Hepatocyte (in vitro differentiated cells): Measurements from ENCODE around the gene RXRA. TPM values are rescaled to one million over a fixed set of nuclear protein-coding genes. Genes with fewer than 3 reads are reported as not detected.

Experiments
- DNase-seq: peaks from one replicate; pipeline ENCODE4 v3.0.0-alpha.2; 2016; ENCODE audit warnings: low spot score
- H2AFZ ChIP-seq: fragments of 200-600 bp; sonication (generic); 2 replicates; pipeline ENCODE4 v1.6.0; 2016; ENCODE audit warnings: antibody characterized with exemption, mild to moderate bottlenecking
- H3K27ac ChIP-seq: fragments of 200-600 bp; sonication (generic); 2 replicates; pipeline ENCODE4 v1.5.1; 2016; ENCODE audit warnings: mild to moderate bottlenecking
- H3K27me3 ChIP-seq: fragments of 200-600 bp; sonication (generic); 2 replicates; pipeline ENCODE4 v1.6.1; 2016
- H3K36me3 ChIP-seq: fragments of 200-600 bp; sonication (generic); replicated peaks from 2 replicates; pipeline ENCODE4 v1.5.1; 2016; ENCODE audit warnings: low read depth; ENCODE audit not compliant: insufficient read depth
- H3K4me1 ChIP-seq: fragments of 200-600 bp; sonication (generic); 2 replicates; pipeline ENCODE4 v1.5.1; 2016; ENCODE audit warnings: mild to moderate bottlenecking, moderate library complexity; ENCODE audit not compliant: insufficient read depth
- H3K4me2 ChIP-seq: fragments of 200-600 bp; sonication (generic); 2 replicates; pipeline ENCODE4 v1.6.0; 2016
- H3K4me3 ChIP-seq: fragments of 200-600 bp; sonication (generic); 2 replicates; pipeline ENCODE4 v1.5.1; 2016; ENCODE audit warnings: mild to moderate bottlenecking
- H3K79me2 ChIP-seq: fragments of 200-600 bp; sonication (generic); 2 replicates; pipeline ENCODE4 v1.6.0; 2017; ENCODE audit warnings: mild to moderate bottlenecking
- H3K9me2 ChIP-seq: fragments of 200-600 bp; sonication (generic); replicated peaks from 2 replicates; pipeline ENCODE4 v1.6.0; 2017; ENCODE audit warnings: mild to moderate bottlenecking; ENCODE audit not compliant: insufficient read depth
- H3K9me3 ChIP-seq: fragments of 200-600 bp; sonication (generic); 2 replicates; pipeline ENCODE4 v1.5.1; 2016; ENCODE audit warnings: low read depth, mild to moderate bottlenecking
- H4K20me1 ChIP-seq: fragments of 200-600 bp; sonication (generic); 2 replicates; pipeline ENCODE4 v1.6.0; 2016; ENCODE audit warnings: mild to moderate bottlenecking; ENCODE audit not compliant: insufficient read depth, poor library complexity, severe bottlenecking
- EZH2 ChIP-seq: fragments of 200-600 bp; sonication (generic); IDR thresholded peaks from 2 replicates; pipeline ENCODE4 v1.6.1; 2016; ENCODE audit warnings: antibody characterized with exemption, mild to moderate bottlenecking, borderline replicate concordance
- EZH2phosphoT487 ChIP-seq: fragments of 200-600 bp; sonication (generic); IDR thresholded peaks from one replicate; pipeline ENCODE4 v1.6.1; 2018; ENCODE audit warnings: antibody characterized with exemption, mild to moderate bottlenecking, low read depth, moderate library complexity; ENCODE audit not compliant: unreplicated experiment, severe bottlenecking
- WGBS: methylation state at CpG from one replicate; pipeline ENCODE4 v1.1.6; 2016; ENCODE audit warnings: low lambda C conversion rate; ENCODE audit errors: missing lambda C conversion rate; 5-methylcytosine and 5-hydroxymethylcytosine counted together
- polyA plus RNA-seq: library from polyadenylated mRNA; unstranded; fragments of >200 nt; fragmentation: Nextera tagmentation; extraction: Ambion mirVana; gene quantifications from 2 replicates; pipeline ENCODE4 v1.2.1, GENCODE V29; 2016
- total RNA-seq: library from RNA; depleted of rRNA; stranded (reverse); fragments of >200 nt; gene quantifications from 2 replicates; pipeline ENCODE4 v1.2.3, GENCODE V29; 2014
- TF ChIP-seq, protein P1 (sequence below): fragments of 200-600 bp; sonication (generic); IDR thresholded peaks from 2 replicates; pipeline ENCODE4 v1.5.1; 2016; ENCODE audit warnings: antibody characterized with exemption, mild to moderate bottlenecking; ENCODE audit not compliant: poor library complexity

Gene RXRA
- total and polyA plus RNA-seq, 2 experiments from 2014 or later, result 35.9 to 41.6 TPM

DNA sequence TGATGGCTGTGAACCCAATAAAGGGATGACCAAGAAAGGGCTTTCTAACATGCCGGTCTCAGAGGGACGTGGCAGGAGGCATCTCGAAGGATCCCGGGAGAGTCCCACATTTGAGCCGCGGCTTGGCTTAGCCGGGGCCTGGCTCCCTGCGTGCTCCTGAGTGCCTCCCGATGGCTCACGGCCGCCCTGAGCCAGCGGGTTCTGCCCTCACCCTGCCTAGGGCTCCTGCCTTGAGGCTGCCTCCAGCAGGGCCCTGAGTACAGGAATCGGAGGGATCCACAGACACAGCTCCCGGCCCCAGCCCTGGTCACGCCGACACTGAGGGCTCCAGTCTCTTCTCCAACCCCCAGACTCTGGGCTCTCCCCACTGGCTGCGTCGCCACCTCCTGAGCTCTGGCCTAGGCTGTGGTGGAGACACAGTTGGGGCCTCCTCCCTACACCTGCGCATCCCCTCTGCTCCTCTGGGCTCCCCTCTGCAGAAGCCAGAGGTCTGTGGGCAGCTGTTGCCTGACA, 44.1 kb upstream of the RXRA start:
- Histone ChIP-seq H3K4me1 (peaks cover 8% of the 10 kb centered on the region), H3K27me3 (no peaks in the 10 kb centered on the region)
- WGBS, result 87% methylated on average over 17 of the region's 19 CpGs

GRCh38 chr9:134283111-134283515, 43.1 kb upstream of the RXRA start:
- Histone ChIP-seq H3K4me3 (no peak overlapping the region), H3K36me3 (no peaks in the 10 kb centered on the region), H3K9me2 (no peaks in the 10 kb centered on the region), H3K4me1 (peaks cover 14% of the 10 kb centered on the region), H3K79me2 (no peaks in the 10 kb centered on the region), H3K27me3 (no peaks in the 10 kb centered on the region), H3K27ac (peak overlapping the region; percentile 43), H4K20me1 (no peaks in the 10 kb centered on the region), H3K9me3 (no peaks in the 10 kb centered on the region), H2AFZ (no peak overlapping the region), H3K4me2 (no peak overlapping the region)
- peak; percentile 71 for DNase-seq
- 63% methylated on average over 19 of the region's 23 CpGs for WGBS
- TF ChIP-seq EZH2, result no peak
- TF ChIP-seq, protein P1, sequence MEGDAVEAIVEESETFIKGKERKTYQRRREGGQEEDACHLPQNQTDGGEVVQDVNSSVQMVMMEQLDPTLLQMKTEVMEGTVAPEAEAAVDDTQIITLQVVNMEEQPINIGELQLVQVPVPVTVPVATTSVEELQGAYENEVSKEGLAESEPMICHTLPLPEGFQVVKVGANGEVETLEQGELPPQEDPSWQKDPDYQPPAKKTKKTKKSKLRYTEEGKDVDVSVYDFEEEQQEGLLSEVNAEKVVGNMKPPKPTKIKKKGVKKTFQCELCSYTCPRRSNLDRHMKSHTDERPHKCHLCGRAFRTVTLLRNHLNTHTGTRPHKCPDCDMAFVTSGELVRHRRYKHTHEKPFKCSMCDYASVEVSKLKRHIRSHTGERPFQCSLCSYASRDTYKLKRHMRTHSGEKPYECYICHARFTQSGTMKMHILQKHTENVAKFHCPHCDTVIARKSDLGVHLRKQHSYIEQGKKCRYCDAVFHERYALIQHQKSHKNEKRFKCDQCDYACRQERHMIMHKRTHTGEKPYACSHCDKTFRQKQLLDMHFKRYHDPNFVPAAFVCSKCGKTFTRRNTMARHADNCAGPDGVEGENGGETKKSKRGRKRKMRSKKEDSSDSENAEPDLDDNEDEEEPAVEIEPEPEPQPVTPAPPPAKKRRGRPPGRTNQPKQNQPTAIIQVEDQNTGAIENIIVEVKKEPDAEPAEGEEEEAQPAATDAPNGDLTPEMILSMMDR, result no peak
- no peak for TF ChIP-seq EZH2phosphoT487

More for the DNA sequence above, 44.1 kb upstream of the RXRA start:
- no peaks in the 10 kb centered on the region for H3K36me3 ChIP-seq
- H2AFZ ChIP-seq, result no peak overlapping the region
- DNase-seq, result no peak
- TF ChIP-seq, protein P1, result no peak
- TF ChIP-seq EZH2phosphoT487 (no peak), EZH2 (no peak)
- H3K9me2 ChIP-seq, result no peaks in the 10 kb centered on the region
- H3K4me2 ChIP-seq, result no peak overlapping the region
- no peaks in the 10 kb centered on the region for H3K79me2 ChIP-seq
- no peaks in the 10 kb centered on the region for H4K20me1 ChIP-seq
- no peaks in the 10 kb centered on the region for H3K9me3 ChIP-seq
- H3K27ac ChIP-seq, result no peak overlapping the region
- H3K4me3 ChIP-seq, result no peak overlapping the region

DNA sequence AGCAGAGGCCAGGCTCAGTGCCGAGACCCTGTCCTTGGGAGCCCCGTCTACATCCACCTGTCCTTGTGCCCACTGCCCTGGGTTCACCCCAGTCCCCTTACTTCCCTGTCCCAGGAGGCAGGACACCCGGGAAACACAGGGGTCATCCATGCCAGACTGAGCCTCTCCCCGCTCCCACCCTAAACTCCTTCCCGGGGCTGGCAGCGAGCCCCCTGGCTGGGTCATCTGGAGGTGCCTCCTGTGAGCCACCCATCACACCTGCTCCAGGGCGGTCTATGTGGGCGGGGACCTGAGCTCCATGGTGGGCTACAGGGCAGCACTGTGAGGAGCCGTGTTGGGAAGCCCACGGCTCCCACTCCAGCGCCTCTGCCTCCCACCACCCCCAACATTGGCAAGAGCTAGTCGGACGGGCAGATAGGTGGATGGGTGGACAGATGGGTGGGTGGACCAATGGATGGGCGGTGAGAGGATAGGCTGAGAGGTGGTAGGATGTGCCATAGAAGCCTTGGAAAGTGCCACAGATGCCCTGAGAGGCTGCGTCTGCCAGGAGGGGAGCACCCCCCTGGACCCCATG, 42.5 kb upstream of the RXRA start:
- Histone ChIP-seq H3K27ac (peak overlapping the region; percentile 43), H3K9me3 (no peaks in the 10 kb centered on the region), H2AFZ (no peak overlapping the region), H3K4me2 (no peak overlapping the region), H3K79me2 (no peaks in the 10 kb centered on the region), H3K9me2 (no peaks in the 10 kb centered on the region), H3K4me3 (no peak overlapping the region), H3K4me1 (peaks cover 14% of the 10 kb centered on the region), H3K27me3 (no peaks in the 10 kb centered on the region), H3K36me3 (no peaks in the 10 kb centered on the region), H4K20me1 (no peaks in the 10 kb centered on the region)
- TF ChIP-seq EZH2 (no peak), EZH2phosphoT487 (no peak)
- TF ChIP-seq, protein P1, result no peak
- WGBS, result 91% methylated on average over 15 of the region's 15 CpGs
- DNase-seq, result no peak
